GM08714 (cell line): Measurements from ENCODE around the gene SCUBE1.

Source experiments
- H3K4me3 ChIP-seq: fragments of 200-500 bp; sonication (Bioruptor generic); 2 replicates; pipeline ENCODE4 v1.5.1; 2014; ENCODE audit warnings: mild to moderate bottlenecking, low read length, inconsistent platforms
- ZNF274 ChIP-seq: IDR thresholded peaks from 2 replicates; pipeline ENCODE4 v1.6.1; 2012; ENCODE audit warnings: mild to moderate bottlenecking, low read depth, low read length

SCUBE1 gene

DNA sequence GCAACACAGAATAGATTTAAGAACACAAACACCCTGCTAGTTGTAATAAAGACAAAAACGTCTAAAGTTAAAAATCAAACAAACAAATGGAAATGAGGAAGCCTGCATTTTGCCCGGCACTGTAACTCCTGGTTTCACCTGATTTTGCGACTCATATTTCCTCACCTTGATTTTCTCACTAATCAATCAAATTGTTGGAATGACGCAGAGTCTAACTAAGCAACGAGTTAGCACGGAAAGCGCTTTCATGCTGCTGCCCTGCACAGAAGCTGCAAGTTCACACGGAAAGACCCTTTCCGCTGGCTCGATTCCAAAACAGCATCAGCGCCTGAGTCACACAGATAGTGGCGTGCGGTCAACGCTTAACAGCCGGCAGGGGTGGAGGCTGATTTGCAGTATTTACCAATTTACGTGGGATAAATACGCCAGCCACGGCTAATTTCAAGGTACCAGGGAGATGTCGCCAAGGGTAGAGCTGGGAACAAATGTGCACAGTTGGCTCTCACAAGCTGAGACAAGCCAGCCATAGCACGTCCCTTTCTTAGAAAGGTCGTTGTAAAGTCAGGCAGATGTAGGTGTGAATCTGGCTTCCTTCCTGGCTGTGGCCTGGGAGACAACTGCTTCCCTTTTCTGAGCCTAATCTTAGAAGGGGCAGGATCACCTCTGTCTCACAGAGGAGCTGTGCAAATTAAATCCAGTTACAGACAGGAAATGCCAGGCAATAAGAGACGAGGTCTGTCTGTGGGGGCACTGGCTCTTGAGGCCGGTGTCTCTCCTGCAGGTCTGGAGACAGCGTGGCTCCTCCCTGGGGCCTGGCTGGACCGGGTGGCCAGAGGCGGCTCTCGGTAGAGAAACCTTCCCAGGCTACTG lies 79.3 kb downstream of the SCUBE1 start:
- H3K4me3 ChIP-seq = peak overlapping the region; percentile 9; the same call in 1 of the 2 replicates
- TF ChIP-seq ZNF274 = no peak

DNA sequence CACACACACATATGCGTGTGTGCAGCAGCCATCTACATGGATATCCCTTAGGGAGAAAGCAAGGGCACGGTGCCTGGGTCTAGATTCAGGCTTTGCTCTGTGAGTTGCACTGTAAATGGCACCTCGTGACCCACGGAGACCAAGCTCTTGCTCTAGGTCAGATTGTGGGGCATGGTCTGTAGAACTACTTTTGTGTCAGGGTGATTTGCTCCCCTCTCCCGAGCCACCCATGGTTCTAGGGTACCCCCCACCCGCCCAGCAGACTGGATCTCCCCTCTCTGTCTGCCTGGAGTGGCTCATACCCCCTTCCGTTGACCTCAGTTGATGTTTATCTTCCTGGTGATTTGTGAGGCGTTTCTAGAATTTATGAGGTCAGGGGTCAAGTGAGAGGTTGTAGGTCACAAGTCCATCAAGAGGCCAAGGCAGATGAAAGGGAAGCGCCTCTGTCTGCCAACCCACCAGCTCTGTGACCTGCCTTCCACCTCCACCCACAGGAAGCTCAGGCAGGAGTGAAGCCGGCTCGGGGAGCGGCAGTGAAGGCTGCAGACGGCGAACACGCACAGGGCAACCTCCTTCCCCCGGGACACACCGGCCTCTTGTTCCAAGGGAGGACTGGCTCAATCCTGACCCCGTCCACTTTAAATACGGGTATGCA lies 80.1 kb downstream of the SCUBE1 start:
- TF ChIP-seq ZNF274 = no peak
- H3K4me3 ChIP-seq = no peak overlapping the region; the same call in 1 of the 2 replicates

DNA sequence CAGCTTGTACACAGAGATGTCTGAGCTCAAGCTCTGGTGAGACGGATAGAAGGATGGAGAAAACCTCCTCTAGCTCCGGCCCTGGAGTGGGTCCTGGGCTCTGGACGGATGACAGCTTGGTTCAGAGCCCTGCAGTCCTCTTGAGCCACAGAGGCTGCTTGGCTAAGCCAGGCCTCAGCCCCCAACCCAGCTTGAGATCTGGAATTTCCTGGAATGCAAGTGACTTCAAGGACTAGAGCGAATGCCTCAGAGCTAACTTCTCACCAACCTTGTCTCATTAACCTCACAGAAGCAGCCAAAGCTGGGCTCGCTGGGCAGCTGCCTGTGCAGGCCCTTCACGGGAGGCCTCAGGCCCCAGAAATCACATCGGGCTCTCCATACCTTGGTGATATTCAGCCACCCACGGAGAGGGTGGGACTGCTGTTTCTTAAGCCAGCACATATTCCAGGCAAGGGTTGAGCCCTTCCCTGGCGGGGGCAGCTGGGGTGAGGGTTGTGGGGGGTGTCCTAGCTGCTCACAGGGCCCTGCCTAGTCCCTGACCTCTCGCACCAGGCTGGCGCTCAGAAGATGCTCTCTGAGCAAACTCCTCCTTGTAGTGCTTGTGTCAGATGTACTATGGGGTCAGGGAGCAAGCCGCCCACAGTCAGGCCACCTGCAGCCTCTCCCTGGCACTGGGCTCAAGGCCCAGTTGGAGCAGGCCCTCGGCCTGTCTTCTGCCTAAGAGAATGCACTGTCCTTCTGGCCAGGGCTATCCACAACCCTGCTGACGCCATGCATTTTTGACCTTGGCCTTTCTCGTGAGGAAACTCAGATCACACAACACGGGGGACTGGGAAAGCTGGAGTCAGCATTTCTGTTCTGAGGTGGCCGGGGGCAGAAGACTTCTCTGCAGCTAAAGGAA lies 82.6 kb downstream of the SCUBE1 start:
- no peak overlapping the region for H3K4me3 ChIP-seq
- TF ChIP-seq ZNF274 = no peak

DNA sequence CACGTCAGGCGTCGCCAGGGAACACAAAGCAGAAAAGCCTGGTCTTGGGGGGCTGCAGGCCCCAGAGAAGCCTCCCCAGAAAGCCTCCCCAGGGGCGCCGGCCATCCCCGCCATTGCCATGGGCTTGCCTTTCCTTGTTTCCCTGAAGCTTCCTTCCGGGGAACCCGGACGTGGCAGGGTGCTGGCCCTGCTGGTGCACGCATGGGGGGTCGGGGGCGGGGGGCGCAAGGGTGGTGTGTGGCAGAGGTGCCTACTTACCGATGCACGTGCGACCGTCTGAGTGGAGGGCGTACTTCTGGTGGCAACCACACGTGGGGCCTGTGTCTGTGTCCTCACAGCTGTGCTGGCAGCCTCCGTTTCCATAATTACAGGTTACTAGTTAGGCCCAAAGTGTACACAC lies 85.2 kb downstream of the SCUBE1 start:
- H3K4me3 ChIP-seq = no peak overlapping the region
- TF ChIP-seq ZNF274 = no peak

DNA sequence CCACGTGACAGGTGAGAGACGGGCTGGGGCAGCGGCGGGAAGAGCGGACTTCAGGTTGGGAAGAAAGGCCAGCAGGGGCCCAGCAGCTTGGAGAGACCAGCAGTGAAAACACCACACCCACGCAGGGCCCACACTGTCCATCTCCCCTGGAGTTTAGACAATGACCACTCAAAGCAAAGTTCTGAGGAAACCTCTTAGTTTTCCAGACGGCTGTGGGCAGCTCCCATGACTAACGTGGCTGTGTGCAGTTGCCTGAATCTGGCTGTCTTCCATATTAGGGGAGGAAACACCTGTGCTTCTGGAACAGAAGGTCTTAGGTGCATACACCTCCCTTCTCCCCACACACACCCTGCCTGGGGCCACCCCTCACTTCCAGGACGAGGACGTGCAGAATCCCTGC lies 85.6 kb downstream of the SCUBE1 start:
- no peak for TF ChIP-seq ZNF274

DNA sequence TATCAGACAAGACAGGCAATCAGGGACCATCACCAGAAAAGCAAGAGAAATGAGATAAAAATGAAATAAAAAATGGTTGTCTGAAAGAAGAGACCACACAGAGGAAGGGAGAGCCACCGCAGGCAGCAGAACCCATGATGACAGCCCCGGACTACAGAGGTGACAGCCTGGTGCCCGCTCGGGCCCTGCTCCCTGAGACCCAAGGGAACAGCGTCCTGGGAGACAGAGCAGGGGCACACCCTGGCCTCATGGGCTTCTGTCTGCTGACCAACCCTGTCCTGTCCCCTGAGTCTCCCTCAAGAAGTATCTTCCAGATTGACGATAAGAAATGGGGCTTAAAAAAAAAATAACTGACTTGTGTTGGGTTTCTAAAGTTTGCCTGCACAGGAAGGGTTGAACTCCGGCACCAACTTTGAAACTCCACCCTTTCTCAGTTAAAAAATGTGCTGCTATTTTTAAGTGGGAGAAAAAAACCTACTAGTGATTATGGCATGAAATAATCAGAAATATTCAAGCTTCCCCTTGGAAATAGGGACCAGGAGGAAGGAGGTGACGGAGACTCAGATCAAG lies 86.1 kb downstream of the SCUBE1 start:
- no peak overlapping the region for H3K4me3 ChIP-seq

More for the DNA sequence above, 85.6 kb downstream of the SCUBE1 start:
- H3K4me3 ChIP-seq = no peak overlapping the region

DNA sequence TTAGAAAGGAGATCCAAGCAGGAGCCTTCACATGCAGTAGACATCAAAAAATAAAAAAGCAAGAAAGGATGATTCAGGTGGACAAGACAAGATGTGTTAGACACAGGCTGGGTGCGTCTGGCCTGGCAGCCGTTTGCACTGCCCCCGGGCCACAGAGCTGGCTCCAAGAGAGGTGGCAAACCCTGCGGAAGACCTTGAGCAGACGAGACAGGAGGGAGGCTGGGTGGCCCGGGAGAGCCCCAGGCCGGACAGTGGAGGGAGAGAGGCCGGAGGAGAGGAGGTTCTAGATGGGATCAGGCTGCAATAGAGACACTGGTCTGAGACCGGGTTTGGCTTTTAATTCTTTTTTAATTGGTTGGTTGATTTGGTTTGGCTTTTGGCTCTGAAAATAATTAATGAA lies 86.6 kb downstream of the SCUBE1 start:
- no peak for TF ChIP-seq ZNF274
- H3K4me3 ChIP-seq = no peak overlapping the region

More for the DNA sequence above, 86.1 kb downstream of the SCUBE1 start:
- no peak for TF ChIP-seq ZNF274

DNA sequence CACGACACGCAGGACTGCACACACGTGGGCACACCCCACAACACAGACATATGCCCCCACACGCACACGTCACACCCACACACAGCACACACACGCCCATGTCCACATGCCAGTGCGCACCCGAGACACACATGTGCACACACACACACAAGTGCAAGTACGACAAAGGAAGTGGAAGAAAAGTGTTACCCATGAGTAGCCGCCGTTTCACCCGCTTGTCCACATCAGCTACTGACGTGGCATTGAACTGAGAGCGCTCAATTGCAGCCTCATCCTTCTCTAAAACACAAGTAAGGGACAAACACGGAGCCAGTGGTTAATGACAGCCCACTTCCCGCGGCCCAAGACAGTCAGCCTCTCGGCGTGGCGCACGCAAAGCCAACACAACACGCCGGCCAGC lies 87.9 kb downstream of the SCUBE1 start:
- H3K4me3 ChIP-seq = no peak overlapping the region
- no peak for TF ChIP-seq ZNF274

DNA sequence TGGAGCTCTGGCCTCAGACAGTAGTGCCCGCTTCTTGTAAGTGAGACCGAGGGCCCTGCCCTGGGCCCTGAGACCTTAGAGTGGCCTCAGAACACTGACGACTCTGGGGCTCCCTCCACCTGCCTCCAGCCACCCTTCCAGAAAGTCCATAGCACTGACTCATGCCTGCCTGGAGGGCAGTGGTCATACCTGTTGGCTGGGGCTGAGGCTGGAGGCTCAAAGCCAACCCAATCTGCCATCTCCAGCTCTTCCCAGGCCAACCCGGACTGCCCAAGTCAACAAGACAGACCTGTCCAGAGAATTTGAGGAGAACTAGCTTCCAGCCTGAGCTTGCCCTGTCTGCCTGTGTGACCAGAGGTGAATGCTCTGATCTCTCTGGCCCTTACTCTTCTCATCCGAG lies 89.3 kb downstream of the SCUBE1 start:
- no peak overlapping the region for H3K4me3 ChIP-seq
- no peak for TF ChIP-seq ZNF274

DNA sequence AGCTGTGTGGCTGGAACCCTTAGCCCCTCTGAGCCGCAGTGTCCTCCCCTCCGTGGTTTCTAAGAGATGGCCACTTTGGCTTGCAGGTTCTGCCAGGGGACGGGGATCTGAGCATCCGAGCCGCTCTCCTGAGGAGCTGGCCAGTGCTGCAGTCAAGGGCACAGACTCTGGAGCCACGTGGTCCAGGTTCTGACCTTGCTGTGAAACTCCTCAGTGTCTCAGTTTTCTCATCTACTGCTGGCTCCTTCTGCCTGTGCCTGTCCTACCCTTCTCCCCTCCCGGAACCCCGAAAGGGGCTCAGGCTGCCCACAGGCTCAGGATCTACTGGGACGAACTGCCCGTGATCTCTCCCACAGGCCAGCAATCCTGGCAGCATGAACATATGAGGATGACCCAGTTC lies 90.9 kb downstream of the SCUBE1 start:
- TF ChIP-seq ZNF274 = no peak
- no peak overlapping the region for H3K4me3 ChIP-seq

DNA sequence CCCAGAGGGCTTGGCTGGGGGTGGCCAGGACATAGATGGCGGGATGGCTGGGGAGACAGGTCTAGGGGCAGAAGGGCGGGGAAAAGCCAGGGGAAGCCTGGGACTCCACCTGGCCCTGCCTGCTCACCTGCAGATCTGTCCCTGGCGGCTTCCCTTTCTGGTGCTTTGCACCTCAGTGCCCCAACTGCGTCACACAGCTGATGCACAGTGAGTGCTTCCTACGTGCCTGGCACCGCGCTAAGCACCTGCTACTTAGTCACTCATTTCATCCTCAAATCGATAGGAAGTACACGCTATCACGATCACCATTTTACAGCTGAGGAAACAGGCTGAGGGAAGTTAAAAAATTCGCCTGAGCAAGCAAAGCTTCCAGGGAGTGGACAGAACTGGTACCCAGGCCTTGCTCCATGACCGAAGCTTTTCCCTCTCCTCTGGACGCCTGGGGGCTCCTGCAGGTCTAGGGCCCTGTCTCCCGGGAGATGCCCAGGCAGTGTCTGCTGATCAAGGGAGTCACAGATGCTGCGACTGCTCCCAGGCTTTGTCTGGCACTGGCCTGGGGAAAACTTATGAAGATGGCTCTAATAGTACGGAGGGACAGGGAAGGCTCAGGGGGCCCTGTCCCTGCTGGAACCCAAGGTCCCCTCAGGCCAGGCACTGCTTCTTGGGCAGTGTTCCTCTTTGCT lies 93.2 kb downstream of the SCUBE1 start:
- H3K4me3 ChIP-seq = no peak overlapping the region
- TF ChIP-seq ZNF274 = no peak

DNA sequence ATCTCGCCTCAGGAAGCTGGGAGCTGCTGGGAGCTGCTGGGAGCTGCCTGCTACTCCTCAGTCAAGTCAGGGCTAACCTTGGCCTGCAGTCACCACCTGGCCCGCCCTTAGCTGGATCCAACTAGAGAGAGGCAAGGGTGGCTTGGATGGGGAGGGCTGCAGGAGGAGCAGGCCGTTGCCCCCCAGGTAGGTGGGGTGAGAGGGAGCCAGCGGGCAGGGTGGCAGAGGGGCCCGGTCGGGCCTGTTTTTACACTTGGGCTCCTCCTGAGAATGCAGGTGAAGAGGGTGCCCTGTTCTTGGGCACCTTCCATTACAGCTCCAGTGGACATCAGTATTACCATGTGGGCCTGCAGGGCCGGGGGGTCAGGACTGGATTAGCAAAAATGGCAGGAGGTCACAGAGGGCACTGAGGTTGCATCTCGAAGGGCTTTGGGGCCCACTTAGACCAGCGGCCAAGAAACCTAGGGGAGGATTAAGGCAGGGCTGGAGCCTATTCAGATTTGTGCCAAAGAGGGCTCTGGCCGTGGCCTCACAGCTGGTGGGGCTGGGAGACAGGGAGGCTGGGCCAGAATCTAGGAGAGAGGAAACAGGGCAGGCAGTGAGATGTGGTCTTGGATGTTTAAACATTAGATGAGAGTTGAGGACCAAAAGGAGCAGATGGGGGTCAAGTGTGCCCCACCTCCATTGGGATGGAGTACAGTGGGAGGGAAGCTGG lies 95.5 kb downstream of the SCUBE1 start:
- H3K4me3 ChIP-seq = no peak overlapping the region
- TF ChIP-seq ZNF274 = no peak

DNA sequence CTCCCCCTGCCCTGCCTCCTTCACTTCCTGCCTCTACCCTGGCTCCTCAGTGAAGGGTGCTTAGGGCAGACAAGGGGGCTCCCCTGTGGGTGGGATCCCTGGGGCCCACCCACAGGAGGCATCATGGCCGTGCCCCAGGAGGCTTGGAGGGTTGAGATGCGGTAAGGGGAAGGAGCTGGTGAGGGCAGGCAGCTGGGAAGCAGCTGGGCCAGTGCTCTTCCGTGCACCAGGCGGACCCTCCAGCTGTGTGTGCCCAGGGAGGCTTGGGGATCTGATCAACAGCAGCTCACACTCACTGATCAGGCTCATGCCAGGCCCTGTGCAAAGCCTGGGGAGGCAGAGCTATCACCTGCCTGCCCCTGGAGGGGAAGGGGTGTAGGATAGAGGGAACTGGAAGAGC lies 97.0 kb downstream of the SCUBE1 start:
- no peak for TF ChIP-seq ZNF274

DNA sequence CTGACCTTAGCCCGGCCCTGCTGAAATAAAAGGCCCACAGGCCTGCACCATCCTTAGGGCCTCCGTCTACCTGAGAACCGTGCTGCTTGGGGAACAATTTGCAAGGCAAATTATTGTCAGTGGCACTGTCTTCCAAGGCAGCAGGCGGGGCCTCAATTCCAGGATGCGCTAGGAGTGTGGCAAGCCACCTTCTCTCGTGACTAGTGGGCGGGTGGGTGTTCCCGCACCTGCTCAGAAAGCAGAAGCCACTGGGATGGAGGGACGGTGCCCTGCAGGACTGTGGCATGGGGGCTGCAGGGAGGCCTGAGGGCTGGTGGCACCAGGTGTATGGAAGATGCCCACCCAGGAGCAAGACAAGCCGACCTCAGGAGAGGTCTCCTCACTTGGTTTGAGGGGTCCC lies 97.5 kb downstream of the SCUBE1 start:
- H3K4me3 ChIP-seq = no peak overlapping the region
- no peak for TF ChIP-seq ZNF274

More for the DNA sequence above, 97.0 kb downstream of the SCUBE1 start:
- no peak overlapping the region for H3K4me3 ChIP-seq
